GM12878 (cell line): Measurements from ENCODE around the gene ITGA6. TPM values are rescaled to one million over a fixed set of nuclear protein-coding genes. Genes with fewer than 3 reads are reported as not detected.

ENCODE experiments used
- ATAC-seq: fragments of 200-7000 bp; cut with Tn5 transposase; 3 replicates; pipeline ENCODE4 v1.9.1; 2020; ENCODE audit warnings: mild to moderate bottlenecking, moderate library complexity
- BruUV-seq: library from RNA; stranded (reverse); fragments of 400-500 nt; replicated peaks from 2 replicates; lab custom pipeline; 2021; lab: Mats Ljungman, UMichigan
- CTCF ChIA-PET: fragments of 300-600 bp; sonication (Branson Sonifier 250); formaldehyde crosslinking; extraction: SDS; loops from one replicate; lab custom pipeline; 2021; ENCODE audit warnings: inconsistent platforms; lab: Yijun Ruan, JAX
- POLR2A ChIA-PET: fragments of 350-600 bp; formaldehyde crosslinking; extraction: SDS; loops from one replicate; lab custom pipeline; 2021; ENCODE audit warnings: inconsistent platforms; lab: Charles Lee
- RAD21 ChIA-PET: fragments of 300-600 bp; sonication (Branson Sonifier 250); formaldehyde crosslinking; loops from one replicate; lab custom pipeline; 2023; ENCODE audit warnings: antibody characterized with exemption; ENCODE audit not compliant: unreplicated experiment; lab: Charles Lee
- SMC1A ChIA-PET: fragments of 300-600 bp; sonication (Branson Sonifier 250); formaldehyde crosslinking; loops from one replicate; lab custom pipeline; 2023; ENCODE audit not compliant: unreplicated experiment, uncharacterized antibody; lab: Charles Lee
- DNase-seq: peaks from one replicate; pipeline ENCODE4 v3.0.0-alpha.2; 2011; ENCODE audit warnings: low read depth, low spot score
- FAIRE-seq: peaks from 3 replicates; lab custom pipeline; 2011; peaks lifted over from hg19 to GRCh38; lab: Jason Lieb, UNC
- H2AFZ ChIP-seq: 2 replicates; pipeline ENCODE4 v1.6.0; 2011; ENCODE audit warnings: low read depth, low read length, control low read depth; ENCODE audit not compliant: control insufficient read depth
- H3K27ac ChIP-seq: 2 replicates; pipeline ENCODE4 v1.5.1; 2011; ENCODE audit warnings: control low read depth; ENCODE audit not compliant: control insufficient read depth, insufficient read depth
- H3K27me3 ChIP-seq, 2 experiments: replicated peaks in 1 of 2; 2 replicates each; pipeline versions ENCODE4 v1.6.0 to v1.6.1; 2011; ENCODE audit warnings: low read length in 1 of 2; ENCODE audit not compliant: control insufficient read depth in 2 of 2, insufficient read depth in 2 of 2
- H3K36me3 ChIP-seq, 2 experiments: 2 replicates each; pipeline ENCODE4 v1.5.1; 2011; ENCODE audit warnings: low read length in 1 of 2; ENCODE audit not compliant: control insufficient read depth in 2 of 2, insufficient read depth in 2 of 2
- H3K4me1 ChIP-seq: 2 replicates; pipeline ENCODE4 v1.6.1; 2011; ENCODE audit warnings: mild to moderate bottlenecking, low read length, moderate library complexity, mixed read lengths; ENCODE audit not compliant: control insufficient read depth, insufficient read depth
- H3K4me2 ChIP-seq: 2 replicates; pipeline ENCODE4 v1.6.0; 2011; ENCODE audit warnings: control low read depth; ENCODE audit not compliant: control insufficient read depth, insufficient read depth
- H3K4me3 ChIP-seq: fragments of 200-600 bp; sonication (generic); 2 replicates; pipeline ENCODE4 v1.5.1; 2016
- H3K79me2 ChIP-seq: 2 replicates; pipeline ENCODE4 v1.6.0; 2011; ENCODE audit warnings: low read length; ENCODE audit not compliant: control insufficient read depth, insufficient read depth
- H3K9ac ChIP-seq: 2 replicates; pipeline ENCODE4 v1.8.0; 2011; ENCODE audit warnings: low read length, control low read depth, mixed read lengths; ENCODE audit not compliant: control insufficient read depth, insufficient read depth
- H3K9me3 ChIP-seq: replicated peaks from 3 replicates; pipeline ENCODE4 v1.5.1; 2011; ENCODE audit warnings: mild to moderate bottlenecking, low read length; ENCODE audit not compliant: control insufficient read depth, insufficient read depth
- H4K20me1 ChIP-seq: 2 replicates; pipeline ENCODE4 v1.6.0; 2011; ENCODE audit not compliant: control insufficient read depth, insufficient read depth
- ATF3 ChIP-seq: IDR thresholded peaks from 2 replicates; pipeline ENCODE4 v1.6.1; 2011; ENCODE audit warnings: low read depth, mild to moderate bottlenecking, low read length, moderate library complexity, borderline replicate concordance; ENCODE audit errors: extremely low read depth
- CEBPB ChIP-seq, 2 experiments: fragments of 150-350 bp in 1 of 2; IDR thresholded peaks; 2 replicates each; pipeline ENCODE4 v1.6.1; 2012 to 2014; ENCODE audit warnings: low read depth in 2 of 2, low read length in 2 of 2, borderline replicate concordance in 1 of 2, inconsistent platforms in 1 of 2
- CHD1 ChIP-seq: IDR thresholded peaks from 2 replicates; pipeline ENCODE4 v1.6.1; 2012; ENCODE audit warnings: low read depth, low read length, improper control_type of control experiment
- ELK1 ChIP-seq: IDR thresholded peaks from 2 replicates; pipeline ENCODE4 v1.6.1; 2012; ENCODE audit warnings: low read depth, low read length, improper control_type of control experiment
- ESRRA ChIP-seq: IDR thresholded peaks from 2 replicates; pipeline ENCODE4 v1.6.1; 2012; ENCODE audit warnings: mild to moderate bottlenecking, low read length, improper control_type of control experiment
- HDAC6 ChIP-seq: fragments of 200-600 bp; sonication (generic); IDR thresholded peaks from one replicate; pipeline ENCODE4 v1.8.0; 2017; ENCODE audit warnings: antibody characterized with exemption; ENCODE audit not compliant: unreplicated experiment
- IRF5 ChIP-seq: fragments of 450-650 bp; IDR thresholded peaks from 2 replicates; pipeline ENCODE4 v1.6.1; 2017; ENCODE audit warnings: borderline replicate concordance
- MXI1 ChIP-seq: fragments of 150-350 bp; IDR thresholded peaks from 2 replicates; pipeline ENCODE4 v1.6.1; 2011; ENCODE audit warnings: low read depth, mild to moderate bottlenecking, inconsistent platforms, low read length, improper control_type of control experiment
- NR2C1 ChIP-seq: fragments of 450-650 bp; IDR thresholded peaks from 2 replicates; pipeline ENCODE4 v1.6.1; 2017; ENCODE audit warnings: antibody characterized with exemption, mild to moderate bottlenecking, moderate library complexity
- PKNOX1 ChIP-seq: fragments of 450-650 bp; IDR thresholded peaks from 2 replicates; pipeline ENCODE4 v1.6.1; 2016; ENCODE audit warnings: mild to moderate bottlenecking
- POU2F2 ChIP-seq: IDR thresholded peaks from 3 replicates; pipeline ENCODE4 v1.6.1; 2011; ENCODE audit warnings: low read depth, mild to moderate bottlenecking, low read length, borderline replicate concordance
- SREBF2 ChIP-seq: IDR thresholded peaks from 2 replicates; pipeline ENCODE4 v1.6.1; 2012; ENCODE audit warnings: mild to moderate bottlenecking, low read length
- ZBTB11 ChIP-seq: fragments of 450-650 bp; formaldehyde crosslinking; IDR thresholded peaks from 2 replicates; pipeline ENCODE4 v1.5.0; 2022; ENCODE audit warnings: mild to moderate bottlenecking, missing genetic modification characterization
- ZNF622 ChIP-seq: fragments of 450-650 bp; IDR thresholded peaks from 2 replicates; pipeline ENCODE4 v1.6.1; 2017; ENCODE audit warnings: mild to moderate bottlenecking, inconsistent platforms
- whole genome bisulfite sequencing: methylation state at CpG from one replicate; pipeline ENCODE4 v1.1.6; 2016; ENCODE audit warnings: low lambda C conversion rate; ENCODE audit not compliant: insufficient replicate concordance, insufficient coverage; ENCODE audit errors: missing lambda C conversion rate; 5-methylcytosine and 5-hydroxymethylcytosine counted together
- in situ Hi-C: fragments of 300-500 bp; cut with MboI; formaldehyde crosslinking; loops from 9 replicates; pipeline ENCODE4 v1.14.3; 2018; ENCODE audit warnings: mixed read lengths
- intact Hi-C: fragments of 100-400 bp; cut with micrococcal nuclease; formaldehyde crosslinking; loops from one replicate; pipeline ENCODE4 v1.14.2; 2022; ENCODE audit not compliant: unreplicated experiment
- polyA plus RNA-seq, 11 experiments: library from polyadenylated mRNA; depleted of rRNA in 4 of 11; unstranded in 6 of 11; stranded (reverse) in 5 of 11; fragments of >200 nt; fragmentation: Nextera tagmentation in 4 of 11; fragmentation: Illumina TruSeq in 1 of 11; extraction: Ambion mirVana in 4 of 11; extraction: Trizol in 1 of 11; gene quantifications; 1 replicate in 1 of 11; 2 replicates in 10 of 11; pipeline versions ENCODE4 v1.2.1 to v1.2.3, GENCODE V29; 2011 to 2016; ENCODE audit warnings: inconsistent platforms in 2 of 11, missing spikeins in 2 of 11, low read depth in 1 of 11
- total RNA-seq, 4 experiments: library from RNA; depleted of rRNA in 3 of 4; stranded (reverse); fragments of >200 nt in 3 of 4; fragmentation: Illumina TruSeq in 1 of 4; extraction: Trizol in 1 of 4; gene quantifications; 2 replicates each; pipeline versions ENCODE4 v1.2.1 to v1.2.3, GENCODE V29; 2013 to 2021

ITGA6 gene
- total and polyA plus RNA-seq, 10 of the 15 experiments (the other 5 are each of a cell fraction or from before 2014, with no cell fraction given) = 0.01 to 0.36 (median 0.14) TPM; not detected in 2

GRCh38 chr2:172452845-172453244 lies 25.5 kb downstream of the ITGA6 start (continued):
- TF ChIP-seq ATF3 = no peak

- no peak for TF ChIP-seq NR2C1
- TF ChIP-seq ELK1 = no peak
- no peak for TF ChIP-seq ZNF622
- TF ChIP-seq ZBTB11 (CRISPR knock-in tag) = no peak
- TF ChIP-seq SREBF2 = no peak
- no peak for TF ChIP-seq CHD1
- no peak for TF ChIP-seq MXI1
- no peak for TF ChIP-seq PKNOX1
- TF ChIP-seq CEBPB (IDR thresholded peaks at IDR 0.05; ENCODE audit: borderline replicate concordance in 1 of 2, low read depth in 2 of 2, low read length in 2 of 2) = no peak
- no peak for TF ChIP-seq IRF5
- TF ChIP-seq POU2F2 = no peak
- no peak for TF ChIP-seq ESRRA
- no peak for TF ChIP-seq HDAC6
- no TSS peak for BruUV-seq
- ChIA-PET POLR2A (no interaction called here), SMC1A (interaction anchor here (1.2 kb wide), 1 partner anchor 16 kb away, joined by 3 read pairs; no protein-coding TSS in a partner anchor), RAD21 (no interaction called here), CTCF (no interaction called here)
- H3K27me3 ChIP-seq = peaks cover 0 to 4% of the 10 kb centered on the region in 2 experiments; a peak in 2 of 4 replicates
- in situ Hi-C loops (no loop called here), intact Hi-C loops (no loop called here)
- no peaks in the 10 kb centered on the region for H3K9me3 ChIP-seq
- no peak overlapping the region for H3K27ac ChIP-seq
- H3K4me1 ChIP-seq = no peaks in the 10 kb centered on the region
- FAIRE-seq (no peak), DNase-seq (no peak), ATAC-seq (no peak)
- H3K4me3 ChIP-seq = no peak overlapping the region
- no peaks in the 10 kb centered on the region for H4K20me1 ChIP-seq
- no peak overlapping the region for H3K4me2 ChIP-seq
- WGBS = 37% methylated on average over 6 of the region's 6 CpGs
- H3K36me3 ChIP-seq = no peaks in the 10 kb centered on the region
- H2AFZ ChIP-seq = no peak overlapping the region
- H3K9ac ChIP-seq = no peak overlapping the region
- no peaks in the 10 kb centered on the region for H3K79me2 ChIP-seq
Observed at GRCh38 chr2:172454404-172455120, 27.2 kb downstream of the ITGA6 start.
